HAP-1 (cell line): Measurements from ENCODE around the gene CHMP4B.

Source experiments
- DNase-seq, 2 experiments: peaks; one replicate each; pipeline ENCODE4 v3.0.0-alpha.2; 2016 to 2020; ENCODE audit warnings: low spot score in 2 of 2
- H3K27me3 ChIP-seq: fragments of 250-450 bp; sonication (Bioruptor Pico); 2 replicates; pipeline ENCODE4 v1.5.1; 2020; ENCODE audit warnings: low read depth, mild to moderate bottlenecking, moderate library complexity
- H3K36me3 ChIP-seq: fragments of 250-450 bp; sonication (Bioruptor Pico); replicated peaks from 2 replicates; pipeline ENCODE4 v1.5.1; 2020; ENCODE audit warnings: mild to moderate bottlenecking
- H3K4me1 ChIP-seq: fragments of 250-450 bp; sonication (Bioruptor Pico); 2 replicates; pipeline ENCODE4 v1.5.1; 2020; ENCODE audit warnings: mild to moderate bottlenecking
- H3K4me3 ChIP-seq: fragments of 250-450 bp; sonication (Bioruptor Pico); 2 replicates; pipeline ENCODE4 v1.5.1; 2020; ENCODE audit warnings: mild to moderate bottlenecking, moderate library complexity
- H3K9me3 ChIP-seq: fragments of 250-450 bp; sonication (Bioruptor Pico); 2 replicates; pipeline ENCODE4 v1.5.1; 2020; ENCODE audit warnings: mild to moderate bottlenecking, moderate library complexity
- in situ Hi-C: fragments of 300-500 bp; cut with MboI; formaldehyde crosslinking; loops from 3 replicates; pipeline ENCODE4 v1.14.3; 2020; ENCODE audit warnings: low sequenced_read_pairs, inconsistent platforms, mixed read lengths

Gene CHMP4B

GRCh38 chr20:33817411-33817810 is 6.3 kb downstream of the CHMP4B start:
- 0 out of 2 replicates have a peak, but pooled peaks cover 3% of the 10 kb centered on the region for H3K36me3 ChIP-seq
- H3K27me3 ChIP-seq, result no peaks in the 10 kb centered on the region
- H3K4me1 ChIP-seq, result no peaks in the 10 kb centered on the region
- no peak for DNase-seq
- no peaks in the 10 kb centered on the region for H3K9me3 ChIP-seq
- no peak overlapping the region for H3K4me3 ChIP-seq
- in situ Hi-C loops, result no loop called here

- Histone ChIP-seq H3K27me3 (no peaks in the 10 kb centered on the region), H3K9me3 (no peaks in the 10 kb centered on the region), H3K4me3 (no peak overlapping the region), H3K36me3 (0 out of 2 replicates have a peak, but pooled peaks cover 3% of the 10 kb centered on the region), H3K4me1 (no peaks in the 10 kb centered on the region)
- no peak for DNase-seq
- in situ Hi-C loops, result no loop called here
Observed at GRCh38 chr20:33819456-33819855, 8.3 kb downstream of the CHMP4B start.

DNA sequence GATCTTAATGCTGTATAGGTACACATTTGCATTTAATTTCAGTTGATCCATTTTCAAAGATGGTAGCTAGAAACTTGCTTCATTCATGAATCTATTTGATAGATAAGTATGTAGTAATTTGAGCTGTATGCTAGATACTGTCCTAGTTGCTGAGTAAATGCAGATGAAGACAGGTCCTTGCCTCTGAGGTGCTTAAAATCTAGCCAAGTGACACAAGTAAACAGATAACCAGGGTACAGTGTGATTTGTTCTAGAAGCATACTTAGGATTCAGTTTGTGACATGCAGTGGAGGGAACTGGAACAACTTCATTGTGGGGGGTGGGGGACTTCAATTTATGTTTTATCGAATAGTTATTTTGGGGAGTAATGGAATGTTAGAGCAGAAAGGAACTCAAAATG is 9.2 kb downstream of the CHMP4B start:
- no peak overlapping the region for H3K4me3 ChIP-seq
- H3K9me3 ChIP-seq, result no peaks in the 10 kb centered on the region
- in situ Hi-C loops, result no loop called here
- 0 out of 2 replicates have a peak, but pooled peaks cover 3% of the 10 kb centered on the region for H3K36me3 ChIP-seq
- H3K27me3 ChIP-seq, result no peaks in the 10 kb centered on the region
- H3K4me1 ChIP-seq, result no peaks in the 10 kb centered on the region
- no peak for DNase-seq

DNA sequence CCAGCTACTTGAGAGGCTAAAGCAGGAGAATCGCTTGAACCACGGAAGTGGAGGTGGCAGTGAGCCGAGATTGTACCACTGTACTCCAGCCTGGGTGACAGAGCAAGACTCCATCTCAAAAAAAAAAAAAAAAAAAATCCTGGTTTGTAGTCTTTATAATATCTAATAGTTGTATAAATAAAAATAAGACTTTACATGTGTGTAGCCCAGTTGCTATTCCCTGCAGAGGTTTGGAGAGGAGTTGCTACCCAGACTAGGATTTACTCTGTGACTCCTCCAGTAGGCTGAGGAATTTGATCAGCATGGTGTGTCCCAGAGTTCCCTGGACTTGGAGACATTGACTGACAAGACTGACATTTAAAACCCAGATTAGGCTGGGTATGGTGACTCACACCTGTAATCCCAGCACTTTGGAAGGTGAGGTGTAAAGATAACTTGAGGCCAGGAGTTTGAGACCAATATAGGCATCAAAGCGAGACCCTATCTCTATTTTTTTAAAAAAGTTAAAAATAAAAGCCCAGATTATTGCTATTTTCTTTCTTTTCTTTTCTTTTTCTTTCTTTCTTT is 10.2 kb downstream of the CHMP4B start:
- in situ Hi-C loops, result no loop called here
- no peaks in the 10 kb centered on the region for H3K4me1 ChIP-seq
- H3K9me3 ChIP-seq, result no peaks in the 10 kb centered on the region
- no peak overlapping the region for H3K4me3 ChIP-seq
- H3K36me3 ChIP-seq, result no peaks in the 10 kb centered on the region
- H3K27me3 ChIP-seq, result no peaks in the 10 kb centered on the region
- DNase-seq, result no peak

DNA sequence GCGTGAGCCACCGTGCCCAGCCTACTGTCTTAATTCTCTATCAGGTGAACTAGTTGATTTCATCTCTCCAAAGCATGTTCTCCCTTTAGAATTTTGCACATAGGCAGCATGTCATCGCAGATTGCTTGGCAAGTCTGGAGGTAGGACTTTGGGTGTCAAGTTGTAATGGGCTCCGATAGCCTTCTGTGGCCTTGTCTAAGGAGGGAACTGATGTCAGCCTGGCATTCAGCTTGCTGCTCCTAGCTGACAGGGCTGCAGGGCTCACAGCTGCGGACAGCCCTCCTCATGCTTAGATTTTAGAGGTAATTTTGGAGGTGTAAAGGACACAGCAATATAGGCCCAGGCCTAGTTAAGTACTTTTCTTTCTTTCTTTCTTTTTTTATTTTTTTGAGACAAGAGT is 11.3 kb downstream of the CHMP4B start:
- H3K36me3 ChIP-seq, result no peaks in the 10 kb centered on the region
- no peaks in the 10 kb centered on the region for H3K27me3 ChIP-seq
- DNase-seq, result no peak
- H3K4me1 ChIP-seq, result no peaks in the 10 kb centered on the region
- H3K9me3 ChIP-seq, result no peaks in the 10 kb centered on the region
- H3K4me3 ChIP-seq, result no peak overlapping the region
- in situ Hi-C loops, result no loop called here

- in situ Hi-C loops, result no loop called here
- Histone ChIP-seq H3K27me3 (no peaks in the 10 kb centered on the region), H3K9me3 (no peaks in the 10 kb centered on the region), H3K36me3 (no peaks in the 10 kb centered on the region), H3K4me3 (no peak overlapping the region), H3K4me1 (no peaks in the 10 kb centered on the region)
- no peak for DNase-seq
Observed at GRCh38 chr20:33822991-33823390, 11.8 kb downstream of the CHMP4B start.

DNA sequence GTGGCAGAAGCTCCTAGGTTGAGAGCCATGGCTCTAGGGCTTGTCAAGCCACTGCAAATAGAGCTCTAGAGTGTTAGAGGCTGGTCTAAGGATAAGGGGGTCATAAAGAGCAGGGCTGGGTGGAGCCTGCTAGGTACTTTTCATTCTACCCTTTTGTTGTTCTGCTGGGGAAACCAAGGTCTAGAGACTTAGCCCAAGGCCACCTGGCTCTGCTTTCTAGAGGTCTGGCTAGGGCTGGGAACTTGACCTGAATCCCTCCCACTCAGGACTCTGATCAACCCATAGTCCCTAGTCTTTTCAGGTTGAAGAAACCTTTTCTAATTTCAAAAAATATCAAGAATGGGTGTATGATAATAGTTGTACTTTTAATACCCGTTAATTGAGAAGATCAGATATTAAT is 13.7 kb downstream of the CHMP4B start:
- DNase-seq, result no peak
- H3K27me3 ChIP-seq, result no peaks in the 10 kb centered on the region
- peaks cover 4% of the 10 kb centered on the region for H3K4me1 ChIP-seq
- in situ Hi-C loops, result no loop called here
- H3K4me3 ChIP-seq, result no peak overlapping the region
- 0 out of 2 replicates have a peak, but pooled peaks cover 3% of the 10 kb centered on the region for H3K36me3 ChIP-seq
- no peaks in the 10 kb centered on the region for H3K9me3 ChIP-seq

DNA sequence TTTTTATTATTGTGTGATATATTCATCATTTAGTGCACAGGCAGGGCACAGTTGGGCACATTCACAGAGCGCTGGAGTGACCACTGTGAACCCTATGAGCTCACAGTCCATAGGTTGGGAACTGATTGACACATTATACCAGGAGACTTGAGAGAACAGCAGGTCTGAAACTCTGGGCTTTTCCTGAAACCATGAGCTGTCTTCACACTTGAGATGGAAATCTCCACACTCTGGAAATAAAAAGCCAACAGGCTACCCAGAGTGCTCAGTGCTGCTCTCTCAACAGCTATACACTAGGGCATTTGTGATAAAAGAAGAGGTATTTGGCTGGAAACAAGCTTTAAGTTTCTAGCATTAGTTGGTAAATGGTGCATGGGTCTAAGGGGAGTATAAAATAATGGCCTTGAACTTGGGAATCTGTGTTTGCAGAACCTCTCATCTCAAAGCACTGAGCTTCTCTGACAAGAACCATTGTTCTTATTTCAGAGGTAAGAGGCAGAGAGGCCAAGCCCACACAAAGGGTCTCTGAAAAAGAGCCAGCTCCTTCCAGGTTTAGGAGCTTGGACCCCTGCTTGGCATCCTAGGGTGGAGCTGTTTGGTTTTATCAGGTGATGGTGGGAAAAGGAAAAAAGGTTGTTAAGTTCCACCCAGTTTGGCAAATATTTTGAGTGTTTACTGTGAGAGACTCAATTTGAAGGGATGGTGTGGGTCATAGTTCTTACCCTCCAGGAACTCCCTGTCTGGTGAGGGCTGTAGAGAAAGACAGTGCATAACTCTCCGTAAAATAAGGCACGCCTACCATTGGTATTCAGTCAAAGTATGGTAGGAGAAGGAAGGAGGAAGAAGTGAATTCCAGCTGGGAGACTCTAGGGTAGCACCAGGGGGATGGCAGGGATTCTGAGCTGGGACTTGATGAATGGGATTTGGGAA is 14.5 kb downstream of the CHMP4B start:
- Histone ChIP-seq H3K9me3 (no peaks in the 10 kb centered on the region), H3K36me3 (0 out of 2 replicates have a peak, but pooled peaks cover 3% of the 10 kb centered on the region), H3K4me3 (no peak overlapping the region), H3K4me1 (peaks cover 12% of the 10 kb centered on the region), H3K27me3 (no peaks in the 10 kb centered on the region)
- DNase-seq, result no peak
- in situ Hi-C loops, result no loop called here

GRCh38 chr20:33826270-33826897 is 15.2 kb downstream of the CHMP4B start:
- Histone ChIP-seq H3K36me3 (0 out of 2 replicates have a peak, but pooled peaks cover 3% of the 10 kb centered on the region), H3K4me1 (peaks cover 12% of the 10 kb centered on the region), H3K9me3 (no peaks in the 10 kb centered on the region), H3K4me3 (no peak overlapping the region), H3K27me3 (no peaks in the 10 kb centered on the region)
- no peak for DNase-seq
- in situ Hi-C loops, result no loop called here

- H3K27me3 ChIP-seq, result no peaks in the 10 kb centered on the region
- no peak overlapping the region for H3K4me3 ChIP-seq
- in situ Hi-C loops, result no loop called here
- H3K36me3 ChIP-seq, result 0 out of 2 replicates have a peak, but pooled peaks cover 3% of the 10 kb centered on the region
- DNase-seq, result no peak
- no peaks in the 10 kb centered on the region for H3K9me3 ChIP-seq
- peaks cover 12% of the 10 kb centered on the region for H3K4me1 ChIP-seq
Observed at GRCh38 chr20:33827109-33827508, 16.0 kb downstream of the CHMP4B start.

GRCh38 chr20:33827634-33828325 is 16.6 kb downstream of the CHMP4B start:
- H3K4me1 ChIP-seq, result peaks cover 12% of the 10 kb centered on the region
- no peaks in the 10 kb centered on the region for H3K27me3 ChIP-seq
- no peak overlapping the region for H3K4me3 ChIP-seq
- in situ Hi-C loops, result no loop called here
- DNase-seq, result no peak
- H3K9me3 ChIP-seq, result no peaks in the 10 kb centered on the region
- H3K36me3 ChIP-seq, result 0 out of 2 replicates have a peak, but pooled peaks cover 3% of the 10 kb centered on the region

DNA sequence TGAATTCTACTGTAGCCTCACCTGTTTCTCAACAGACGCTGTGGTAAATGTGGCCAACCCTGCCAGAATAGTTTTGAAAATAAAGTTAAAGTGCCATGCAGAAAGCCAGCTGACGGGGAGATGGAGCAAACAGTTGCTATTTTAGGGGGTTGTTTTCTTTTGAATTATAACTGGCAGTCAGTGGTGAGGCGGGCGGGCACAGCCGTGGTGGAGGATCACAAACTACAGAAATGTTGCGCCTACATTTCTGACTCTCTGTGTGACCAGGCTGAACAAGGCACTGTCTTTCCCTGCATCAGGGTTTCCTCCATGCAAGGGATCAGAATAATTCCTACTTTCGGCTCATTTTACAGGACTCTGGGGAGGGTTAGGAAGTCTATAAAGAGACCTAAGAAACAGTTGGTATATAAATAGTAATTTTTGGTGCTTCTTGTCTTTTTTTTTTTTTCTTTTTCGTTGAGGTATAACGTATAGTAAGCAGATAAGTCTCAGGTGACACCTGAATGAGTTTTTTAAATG is 17.2 kb downstream of the CHMP4B start:
- no peaks in the 10 kb centered on the region for H3K9me3 ChIP-seq
- peaks cover 12% of the 10 kb centered on the region for H3K4me1 ChIP-seq
- DNase-seq, result no peak
- H3K36me3 ChIP-seq, result 0 out of 2 replicates have a peak, but pooled peaks cover 3% of the 10 kb centered on the region
- H3K27me3 ChIP-seq, result no peaks in the 10 kb centered on the region
- in situ Hi-C loops, result no loop called here
- no peak overlapping the region for H3K4me3 ChIP-seq

DNA sequence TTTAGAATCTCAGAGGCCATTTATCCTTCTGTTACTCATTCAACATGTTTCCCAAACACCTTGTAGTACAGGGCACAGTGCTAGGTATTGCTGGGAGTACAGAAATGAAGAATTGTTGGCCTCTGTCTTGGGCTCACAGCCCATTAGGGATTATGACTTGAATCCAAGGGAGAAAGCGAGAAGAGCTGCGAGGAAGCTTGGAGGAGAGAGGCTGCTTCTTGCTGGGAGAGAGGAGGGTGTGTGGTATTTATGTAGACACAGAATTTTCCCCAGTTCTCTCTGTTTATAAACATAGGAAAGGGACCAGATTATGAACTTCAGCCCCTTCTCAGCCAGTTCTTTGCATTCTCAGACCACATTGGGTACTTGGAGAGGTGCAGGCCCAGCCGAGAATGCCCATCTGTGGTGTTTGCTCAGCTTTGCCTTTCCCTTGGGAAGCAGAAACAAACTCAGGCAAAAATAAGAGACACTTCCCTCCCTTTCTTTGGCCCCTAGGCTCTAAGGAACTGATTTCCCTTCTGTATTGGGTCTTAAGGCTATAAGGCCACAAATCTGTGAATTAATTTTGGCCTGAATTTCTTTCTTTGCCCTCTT is 17.9 kb downstream of the CHMP4B start:
- in situ Hi-C loops, result no loop called here
- Histone ChIP-seq H3K27me3 (no peaks in the 10 kb centered on the region), H3K4me1 (peaks cover 12% of the 10 kb centered on the region)

More for the DNA sequence above, 17.9 kb downstream of the CHMP4B start:
- no peak for DNase-seq
- no peak overlapping the region for H3K4me3 ChIP-seq
- no peaks in the 10 kb centered on the region for H3K9me3 ChIP-seq
- H3K36me3 ChIP-seq, result peaks cover 3% of the 10 kb centered on the region; the same call in 1 of the 2 replicates
